ENCODE results near the gene CDH12. TPM values are rescaled to one million over a fixed set of nuclear protein-coding genes. Genes with fewer than 3 reads are reported as not detected.

Gene CDH12
- total RNA-seq, 1 experiment from 2014 or later, result not detected

DNA sequence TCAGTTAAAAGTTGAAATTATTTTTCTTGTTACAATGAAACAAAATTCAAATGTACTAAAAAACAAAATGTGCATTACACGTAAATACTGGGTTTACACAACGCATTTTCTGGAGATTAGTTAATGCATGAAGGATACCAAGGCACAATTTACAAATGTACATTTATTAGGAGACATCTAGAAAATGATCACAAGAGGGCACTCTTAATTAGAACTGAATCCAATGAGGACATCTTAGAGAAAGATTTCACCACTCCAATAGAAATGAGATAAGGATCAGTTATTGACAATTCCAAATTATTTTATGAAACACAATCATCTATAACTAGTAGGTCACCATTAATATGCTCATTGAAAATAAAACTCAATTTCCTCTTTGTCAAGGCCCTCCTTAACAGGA, 36.6 kb upstream of the CDH12 start:
- intact Hi-C loops (cut with micrococcal nuclease), result no loop called here
- CTCF ChIA-PET, result no interaction called here
- no TSS peak for BruUV-seq (replicated peaks)

DNA sequence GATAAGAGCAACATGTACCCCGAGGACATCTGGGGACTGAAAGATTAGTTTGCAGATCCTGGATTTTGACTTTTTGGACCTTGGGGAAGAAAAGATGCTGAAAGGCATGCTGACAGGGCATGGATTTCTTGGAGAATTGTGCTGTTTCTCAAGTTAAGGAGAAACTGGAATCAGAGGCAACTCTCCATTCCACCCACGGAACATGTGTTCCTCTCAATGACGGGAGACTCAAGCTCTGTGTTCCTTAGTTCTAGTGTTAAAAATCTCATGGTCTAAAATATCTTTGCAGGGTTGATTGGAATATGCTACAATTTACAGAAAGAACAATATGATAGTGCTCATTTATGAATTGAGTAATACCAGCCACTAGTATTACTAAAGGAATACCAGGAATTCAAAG, 34.4 kb upstream of the CDH12 start:
- H2AFZ ChIP-seq (ENCODE audit: low read depth, low read length, poor library complexity, severe bottlenecking), result no peak overlapping the region
- ChIA-PET CTCF (no interaction called here), RAD21 (ENCODE audit: low non-redundant PET in 1 of 2, low total read pairs in 2 of 2, uncharacterized antibody in 2 of 2, unreplicated experiment in 2 of 2) (no interaction called here), POLR2A (no interaction called here)
- H3K9me3 ChIP-seq (ENCODE audit: control insufficient read depth in 1 of 2, insufficient read depth in 1 of 2, low read depth in 1 of 2, low read length in 2 of 2), result peaks cover 5 to 26% of the 10 kb centered on the region in 2 experiments; a peak in 3 of 4 replicates
- H3K79me2 ChIP-seq (ENCODE audit: insufficient read depth, low read length), result no peaks in the 10 kb centered on the region
- H3K9ac ChIP-seq (ENCODE audit: low read length), result no peak overlapping the region
- H3K27ac ChIP-seq (ENCODE audit: low read depth, low read length), result no peak overlapping the region
- ATAC-seq (no peak), DNase-seq (ENCODE audit: low read depth, low spot score) (no peak)
- BruUV-seq (replicated peaks), result no TSS peak
- no peak for TF ChIP-seq CEBPB (IDR thresholded peaks at IDR 0.05; ENCODE audit: low read depth)
- TF ChIP-seq, protein P1, sequence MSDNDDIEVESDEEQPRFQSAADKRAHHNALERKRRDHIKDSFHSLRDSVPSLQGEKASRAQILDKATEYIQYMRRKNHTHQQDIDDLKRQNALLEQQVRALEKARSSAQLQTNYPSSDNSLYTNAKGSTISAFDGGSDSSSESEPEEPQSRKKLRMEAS (IDR thresholded peaks at IDR 0.05), result no peak
- TF ChIP-seq, protein P2, sequence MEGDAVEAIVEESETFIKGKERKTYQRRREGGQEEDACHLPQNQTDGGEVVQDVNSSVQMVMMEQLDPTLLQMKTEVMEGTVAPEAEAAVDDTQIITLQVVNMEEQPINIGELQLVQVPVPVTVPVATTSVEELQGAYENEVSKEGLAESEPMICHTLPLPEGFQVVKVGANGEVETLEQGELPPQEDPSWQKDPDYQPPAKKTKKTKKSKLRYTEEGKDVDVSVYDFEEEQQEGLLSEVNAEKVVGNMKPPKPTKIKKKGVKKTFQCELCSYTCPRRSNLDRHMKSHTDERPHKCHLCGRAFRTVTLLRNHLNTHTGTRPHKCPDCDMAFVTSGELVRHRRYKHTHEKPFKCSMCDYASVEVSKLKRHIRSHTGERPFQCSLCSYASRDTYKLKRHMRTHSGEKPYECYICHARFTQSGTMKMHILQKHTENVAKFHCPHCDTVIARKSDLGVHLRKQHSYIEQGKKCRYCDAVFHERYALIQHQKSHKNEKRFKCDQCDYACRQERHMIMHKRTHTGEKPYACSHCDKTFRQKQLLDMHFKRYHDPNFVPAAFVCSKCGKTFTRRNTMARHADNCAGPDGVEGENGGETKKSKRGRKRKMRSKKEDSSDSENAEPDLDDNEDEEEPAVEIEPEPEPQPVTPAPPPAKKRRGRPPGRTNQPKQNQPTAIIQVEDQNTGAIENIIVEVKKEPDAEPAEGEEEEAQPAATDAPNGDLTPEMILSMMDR (IDR thresholded peaks at IDR 0.05 in 2 of 3, conservative IDR thresholded peaks at IDR 0.05 in 1 of 3; ENCODE audit: borderline replicate concordance in 1 of 3, insufficient read depth in 1 of 3, low read depth in 2 of 3, low read length in 2 of 3), result no peak
- no peak for TF ChIP-seq CBX3 (IDR thresholded peaks at IDR 0.05; ENCODE audit: low read depth)
- TF ChIP-seq, protein P3, sequence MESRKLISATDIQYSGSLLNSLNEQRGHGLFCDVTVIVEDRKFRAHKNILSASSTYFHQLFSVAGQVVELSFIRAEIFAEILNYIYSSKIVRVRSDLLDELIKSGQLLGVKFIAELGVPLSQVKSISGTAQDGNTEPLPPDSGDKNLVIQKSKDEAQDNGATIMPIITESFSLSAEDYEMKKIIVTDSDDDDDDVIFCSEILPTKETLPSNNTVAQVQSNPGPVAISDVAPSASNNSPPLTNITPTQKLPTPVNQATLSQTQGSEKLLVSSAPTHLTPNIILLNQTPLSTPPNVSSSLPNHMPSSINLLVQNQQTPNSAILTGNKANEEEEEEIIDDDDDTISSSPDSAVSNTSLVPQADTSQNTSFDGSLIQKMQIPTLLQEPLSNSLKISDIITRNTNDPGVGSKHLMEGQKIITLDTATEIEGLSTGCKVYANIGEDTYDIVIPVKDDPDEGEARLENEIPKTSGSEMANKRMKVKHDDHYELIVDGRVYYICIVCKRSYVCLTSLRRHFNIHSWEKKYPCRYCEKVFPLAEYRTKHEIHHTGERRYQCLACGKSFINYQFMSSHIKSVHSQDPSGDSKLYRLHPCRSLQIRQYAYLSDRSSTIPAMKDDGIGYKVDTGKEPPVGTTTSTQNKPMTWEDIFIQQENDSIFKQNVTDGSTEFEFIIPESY (IDR thresholded peaks at IDR 0.05; ENCODE audit: extremely low read depth, insufficient replicate concordance, low read length), result no peak
- TF ChIP-seq POLR2AphosphoS5 (IDR thresholded peaks at IDR 0.05; ENCODE audit: low read depth, low read length), result no peak
- no peak for TF ChIP-seq EZH2phosphoT487 (IDR thresholded peaks at IDR 0.05; ENCODE audit: borderline replicate concordance)
- no peaks in the 10 kb centered on the region for H3K9me2 ChIP-seq (ENCODE audit: insufficient read depth)
- H4K20me1 ChIP-seq (ENCODE audit: insufficient read depth), result no peaks in the 10 kb centered on the region
- H3K4me2 ChIP-seq (ENCODE audit: low read length), result no peak overlapping the region
- no peaks in the 10 kb centered on the region; a peak in 1 of 4 replicates for H3K4me1 ChIP-seq (ENCODE audit: control insufficient read depth in 1 of 2, insufficient read depth in 2 of 2, low read length in 2 of 2)
- H3K4me3 ChIP-seq (replicated peaks in 1 of 2; ENCODE audit: low read depth in 1 of 2, low read length in 2 of 2), result no peak overlapping the region
- intact Hi-C loops (cut with micrococcal nuclease), result no loop called here
- no peaks in the 10 kb centered on the region for H3K27me3 ChIP-seq (ENCODE audit: insufficient read depth, low read length)
- no peaks in the 10 kb centered on the region for H3K36me3 ChIP-seq (ENCODE audit: control insufficient read depth in 1 of 2, insufficient read depth in 2 of 2, low read length in 2 of 2)

More for the DNA sequence above, 36.6 kb upstream of the CDH12 start:
- H3K27ac ChIP-seq (ENCODE audit: low read depth, low read length), result no peak overlapping the region
- H3K27me3 ChIP-seq (ENCODE audit: insufficient read depth, low read length), result no peaks in the 10 kb centered on the region
- ChIA-PET RAD21 (ENCODE audit: low non-redundant PET in 1 of 2, low total read pairs in 2 of 2, uncharacterized antibody in 2 of 2, unreplicated experiment in 2 of 2) (no interaction called here), POLR2A (no interaction called here)
- no peaks in the 10 kb centered on the region for H4K20me1 ChIP-seq (ENCODE audit: insufficient read depth)
- no peak overlapping the region for H3K4me3 ChIP-seq (replicated peaks in 1 of 2; ENCODE audit: low read depth in 1 of 2, low read length in 2 of 2)
- H3K9ac ChIP-seq (ENCODE audit: low read length), result no peak overlapping the region
- H3K79me2 ChIP-seq (ENCODE audit: insufficient read depth, low read length), result no peaks in the 10 kb centered on the region
- TF ChIP-seq POLR2A (IDR thresholded peaks at IDR 0.05; ENCODE audit: borderline replicate concordance, extremely low read depth, insufficient read depth, insufficient read length), result no peak
- TF ChIP-seq EGR1 (IDR thresholded peaks at IDR 0.05; ENCODE audit: low read depth), result no peak
- TF ChIP-seq TCF7L2 (IDR thresholded peaks at IDR 0.05; ENCODE audit: borderline replicate concordance, extremely low read depth, insufficient read depth, insufficient read length), result no peak
- TF ChIP-seq, protein P1 (IDR thresholded peaks at IDR 0.05), result no peak
- H2AFZ ChIP-seq (ENCODE audit: low read depth, low read length, poor library complexity, severe bottlenecking), result no peak overlapping the region
- H3K9me3 ChIP-seq (ENCODE audit: control insufficient read depth in 1 of 2, insufficient read depth in 1 of 2, low read depth in 1 of 2, low read length in 2 of 2), result peaks cover 5 to 22% of the 10 kb centered on the region in 2 experiments; a peak in 3 of 4 replicates
- no peak overlapping the region for H3K4me2 ChIP-seq (ENCODE audit: low read length)
- ATAC-seq, result no peak
- DNase-seq (ENCODE audit: low read depth, low spot score), result no peak
- H3K9me2 ChIP-seq (ENCODE audit: insufficient read depth), result no peaks in the 10 kb centered on the region
- H3K4me1 ChIP-seq (ENCODE audit: control insufficient read depth in 1 of 2, insufficient read depth in 2 of 2, low read length in 2 of 2), result no peaks in the 10 kb centered on the region; a peak in 1 of 4 replicates
- no peaks in the 10 kb centered on the region for H3K36me3 ChIP-seq (ENCODE audit: control insufficient read depth in 1 of 2, insufficient read depth in 2 of 2, low read length in 2 of 2)
